Measurements from ENCODE around the gene SLC6A8. TPM values are rescaled to one million over a fixed set of nuclear protein-coding genes. Genes with fewer than 3 reads are reported as not detected.
"Not testable (repeated sequence)": the region's sequence is repeated elsewhere in the genome, so short reads cannot be mapped to it uniquely, and the experiment has no call there.

SLC6A8 gene
- total RNA-seq, 1 donor from 2014 or later = 5.9 TPM

GRCh38 chrX:153688506-153688905, 780 bp downstream of the SLC6A8 start:
- H3K36me3 Mint-ChIP-seq (ENCODE audit: low read depth) = no peaks in the 10 kb centered on the region
- H3K4me1 Mint-ChIP-seq (ENCODE audit: low read depth) = no peaks in the 10 kb centered on the region
- intact Hi-C loops (cut with micrococcal nuclease) = no loop called here
- peaks cover 7% of the 10 kb centered on the region for H3K27me3 Mint-ChIP-seq (ENCODE audit: insufficient read depth)
- no peak for DNase-seq (ENCODE audit: low spot score)
- H3K27ac Mint-ChIP-seq = no peak overlapping the region
- H3K4me3 Mint-ChIP-seq = no peak overlapping the region
- no peaks in the 10 kb centered on the region for H3K9me3 Mint-ChIP-seq

- H3K4me3 Mint-ChIP-seq = no peak overlapping the region
- no peaks in the 10 kb centered on the region for H3K36me3 Mint-ChIP-seq (ENCODE audit: low read depth)
- intact Hi-C loops (cut with micrococcal nuclease) = no loop called here
- DNase-seq (ENCODE audit: low spot score) = no peak
- no peak overlapping the region for H3K27ac Mint-ChIP-seq
- peaks cover 7% of the 10 kb centered on the region for H3K27me3 Mint-ChIP-seq (ENCODE audit: insufficient read depth)
- H3K4me1 Mint-ChIP-seq (ENCODE audit: low read depth) = no peaks in the 10 kb centered on the region
- no peaks in the 10 kb centered on the region for H3K9me3 Mint-ChIP-seq
Measured at GRCh38 chrX:153688911-153689590, 1.3 kb downstream of the SLC6A8 start.

GRCh38 chrX:153689654-153690465, 2.1 kb downstream of the SLC6A8 start:
- peak overlapping the region; percentile 33 for H3K4me3 Mint-ChIP-seq
- intact Hi-C loops (cut with micrococcal nuclease) = no loop called here

GRCh38 chrX:153690466-153690865, 2.7 kb downstream of the SLC6A8 start:
- Mint-ChIP-seq H3K4me3 (peak overlapping the region; percentile 33), H3K27me3 (ENCODE audit: insufficient read depth) (peaks cover 5% of the 10 kb centered on the region), H3K27ac (no peak overlapping the region), H3K4me1 (ENCODE audit: low read depth) (no peaks in the 10 kb centered on the region), H3K36me3 (ENCODE audit: low read depth) (no peaks in the 10 kb centered on the region), H3K9me3 (no peaks in the 10 kb centered on the region)
- intact Hi-C loops (cut with micrococcal nuclease) = no loop called here
- no peak for DNase-seq (ENCODE audit: low spot score)

More at GRCh38 chrX:153689654-153690465, 2.1 kb downstream of the SLC6A8 start:
- Mint-ChIP-seq H3K9me3 (no peaks in the 10 kb centered on the region), H3K27ac (no peak overlapping the region), H3K4me1 (ENCODE audit: low read depth) (no peaks in the 10 kb centered on the region), H3K27me3 (ENCODE audit: insufficient read depth) (peaks cover 5% of the 10 kb centered on the region), H3K36me3 (ENCODE audit: low read depth) (no peaks in the 10 kb centered on the region)
- no peak for DNase-seq (ENCODE audit: low spot score)

GRCh38 chrX:153691032-153691827, 3.5 kb downstream of the SLC6A8 start:
- H3K27me3 Mint-ChIP-seq (ENCODE audit: insufficient read depth); H3K36me3 Mint-ChIP-seq (ENCODE audit: low read depth); DNase-seq (ENCODE audit: low spot score); intact Hi-C loops (cut with micrococcal nuclease); H3K27ac Mint-ChIP-seq; H3K4me1 Mint-ChIP-seq (ENCODE audit: low read depth); H3K9me3 Mint-ChIP-seq; H3K4me3 Mint-ChIP-seq: not testable (repeated sequence)

GRCh38 chrX:153692003-153692402, 4.3 kb downstream of the SLC6A8 start:
- no peaks in the 10 kb centered on the region for H3K27me3 Mint-ChIP-seq (ENCODE audit: insufficient read depth)
- no peak overlapping the region for H3K27ac Mint-ChIP-seq
- no peaks in the 10 kb centered on the region for H3K4me1 Mint-ChIP-seq (ENCODE audit: low read depth)
- no peak for DNase-seq (ENCODE audit: low spot score)
- intact Hi-C loops (cut with micrococcal nuclease) = no loop called here
- no peaks in the 10 kb centered on the region for H3K9me3 Mint-ChIP-seq
- peaks cover 4% of the 10 kb centered on the region for H3K36me3 Mint-ChIP-seq (ENCODE audit: low read depth)
- H3K4me3 Mint-ChIP-seq = no peak overlapping the region

- no peak overlapping the region for H3K27ac Mint-ChIP-seq
- no peak for DNase-seq (ENCODE audit: low spot score)
- intact Hi-C loops (cut with micrococcal nuclease) = no loop called here
- no peaks in the 10 kb centered on the region for H3K27me3 Mint-ChIP-seq (ENCODE audit: insufficient read depth)
- H3K36me3 Mint-ChIP-seq (ENCODE audit: low read depth) = peaks cover 6% of the 10 kb centered on the region
- no peaks in the 10 kb centered on the region for H3K9me3 Mint-ChIP-seq
- no peak overlapping the region for H3K4me3 Mint-ChIP-seq
- H3K4me1 Mint-ChIP-seq (ENCODE audit: low read depth) = no peaks in the 10 kb centered on the region
Measured at GRCh38 chrX:153692611-153693156, 5.0 kb downstream of the SLC6A8 start.

GRCh38 chrX:153693216-153694086, 5.7 kb downstream of the SLC6A8 start:
- no peaks in the 10 kb centered on the region for H3K27me3 Mint-ChIP-seq (ENCODE audit: insufficient read depth)

GRCh38 chrX:153694256-153694655, 6.5 kb downstream of the SLC6A8 start:
- H3K36me3 Mint-ChIP-seq (ENCODE audit: low read depth) = peaks cover 10% of the 10 kb centered on the region
- H3K27ac Mint-ChIP-seq; H3K4me3 Mint-ChIP-seq; H3K4me1 Mint-ChIP-seq (ENCODE audit: low read depth); H3K27me3 Mint-ChIP-seq (ENCODE audit: insufficient read depth); H3K9me3 Mint-ChIP-seq; DNase-seq (ENCODE audit: low spot score); intact Hi-C loops (cut with micrococcal nuclease): not testable (repeated sequence)

More at GRCh38 chrX:153693216-153694086, 5.7 kb downstream of the SLC6A8 start:
- H3K4me3 Mint-ChIP-seq = no peak overlapping the region
- DNase-seq (ENCODE audit: low spot score) = no peak
- intact Hi-C loops (cut with micrococcal nuclease) = no loop called here
- no peaks in the 10 kb centered on the region for H3K9me3 Mint-ChIP-seq
- no peak overlapping the region for H3K27ac Mint-ChIP-seq
- H3K36me3 Mint-ChIP-seq (ENCODE audit: low read depth) = peaks cover 6% of the 10 kb centered on the region
- no peaks in the 10 kb centered on the region for H3K4me1 Mint-ChIP-seq (ENCODE audit: low read depth)

GRCh38 chrX:153694687-153695270, 7.1 kb downstream of the SLC6A8 start:
- H3K4me3 Mint-ChIP-seq = no peak overlapping the region
- DNase-seq (ENCODE audit: low spot score) = no peak
- H3K27me3 Mint-ChIP-seq (ENCODE audit: insufficient read depth) = no peaks in the 10 kb centered on the region
- H3K4me1 Mint-ChIP-seq (ENCODE audit: low read depth) = no peaks in the 10 kb centered on the region
- intact Hi-C loops (cut with micrococcal nuclease) = no loop called here
- H3K9me3 Mint-ChIP-seq = no peaks in the 10 kb centered on the region
- H3K36me3 Mint-ChIP-seq (ENCODE audit: low read depth) = peaks cover 10% of the 10 kb centered on the region
- H3K27ac Mint-ChIP-seq = no peak overlapping the region

- no peaks in the 10 kb centered on the region for H3K4me1 Mint-ChIP-seq (ENCODE audit: low read depth)
- no peaks in the 10 kb centered on the region for H3K9me3 Mint-ChIP-seq
Measured at GRCh38 chrX:153696100-153696499, 8.4 kb downstream of the SLC6A8 start.

GRCh38 chrX:153696538-153696937, 8.8 kb downstream of the SLC6A8 start:
- intact Hi-C loops (cut with micrococcal nuclease); H3K4me1 Mint-ChIP-seq (ENCODE audit: low read depth); H3K27ac Mint-ChIP-seq; H3K27me3 Mint-ChIP-seq (ENCODE audit: insufficient read depth); DNase-seq (ENCODE audit: low spot score); H3K9me3 Mint-ChIP-seq; H3K4me3 Mint-ChIP-seq: not testable (repeated sequence)
- peaks cover 14% of the 10 kb centered on the region for H3K36me3 Mint-ChIP-seq (ENCODE audit: low read depth)

More at GRCh38 chrX:153696100-153696499, 8.4 kb downstream of the SLC6A8 start:
- peaks cover 14% of the 10 kb centered on the region for H3K36me3 Mint-ChIP-seq (ENCODE audit: low read depth)
- DNase-seq (ENCODE audit: low spot score) = no peak
- no peaks in the 10 kb centered on the region for H3K27me3 Mint-ChIP-seq (ENCODE audit: insufficient read depth)
- intact Hi-C loops (cut with micrococcal nuclease) = no loop called here
- H3K4me3 Mint-ChIP-seq = no peak overlapping the region
- no peak overlapping the region for H3K27ac Mint-ChIP-seq

Data from activated T-helper 1 cell treated with anti-CD3 and anti-CD28 coated beads, Interleukin-12 subunit alpha, Interleukin-12 subunit beta, Interleukin-2, Interleukin-4 antibody, amounts not matched to agents 30 ng/mL and 10 ng/mL and 1 ng/mL, durations not matched to agents 14 hours and 24 hours and 36 hours (primary cell).